ENCODE data around the gene JMJD8. TPM values are rescaled to one million over a fixed set of nuclear protein-coding genes. Genes with fewer than 3 reads are reported as not detected.

JMJD8 gene
- total RNA-seq, 4 donors from 2014 or later, result 41.8 to 90.5 (median 82.3) TPM

- intact Hi-C loops (cut with DNase I; ENCODE audit: low total_unique reads), result no loop called here
- H3K4me3 ChIP-seq (ENCODE audit: low read depth, poor library complexity, severe bottlenecking), result peak overlapping the region; percentile 86
- no peak for DNase-seq (ENCODE audit: low spot score in 2 of 2)
- 77 to 83% methylated on average over 24 of the region's 26 CpGs for WGBS, 2 donors
- TF ChIP-seq POLR2A (IDR thresholded peaks at IDR 0.05) (no peak), CTCF (IDR thresholded peaks at IDR 0.05) (no peak)
Observed at GRCh38 chr16:689175-689897, 5.2 kb upstream of the JMJD8 start.

- H3K4me3 ChIP-seq (ENCODE audit: low read depth, poor library complexity, severe bottlenecking), result no peak overlapping the region
- intact Hi-C loops (cut with DNase I; ENCODE audit: low total_unique reads), result no loop called here
- DNase-seq (ENCODE audit: low spot score in 2 of 2), result no peak
- 88 to 93% methylated on average over 19 of the region's 19 CpGs for WGBS, 2 donors
- TF ChIP-seq POLR2A (IDR thresholded peaks at IDR 0.05), result no peak
- no peak for TF ChIP-seq CTCF (IDR thresholded peaks at IDR 0.05)
Observed at GRCh38 chr16:687499-687898, 3.4 kb upstream of the JMJD8 start.

- 86 to 89% methylated on average over 39 to 48 of the region's 51 CpGs for WGBS, 2 donors
- no peak overlapping the region for H3K4me3 ChIP-seq (ENCODE audit: low read depth, poor library complexity, severe bottlenecking)
- DNase-seq (ENCODE audit: low spot score in 2 of 2), result no peak
- intact Hi-C loops (cut with DNase I; ENCODE audit: low total_unique reads), result no loop called here
- TF ChIP-seq POLR2A (IDR thresholded peaks at IDR 0.05), result no peak
- no peak for TF ChIP-seq CTCF (IDR thresholded peaks at IDR 0.05)
Observed at GRCh38 chr16:686459-687260, 2.5 kb upstream of the JMJD8 start.

- no peak overlapping the region for H3K4me3 ChIP-seq (ENCODE audit: low read depth, poor library complexity, severe bottlenecking)
- WGBS, 2 donors, result 48 to 70% methylated on average over 7 to 10 of the region's 10 CpGs
- intact Hi-C loops (cut with DNase I; ENCODE audit: low total_unique reads), result no loop called here
- TF ChIP-seq POLR2A (IDR thresholded peaks at IDR 0.05) (no peak), CTCF (IDR thresholded peaks at IDR 0.05) (no peak)
- no peak for DNase-seq (ENCODE audit: low spot score in 2 of 2)
Observed at GRCh38 chr16:685967-686366, 1.8 kb upstream of the JMJD8 start.

- intact Hi-C loops (cut with DNase I; ENCODE audit: low total_unique reads), result no loop called here
- DNase-seq (ENCODE audit: low spot score in 2 of 2), result no peak
- 78 to 84% methylated on average over 55 to 58 of the region's 61 CpGs for WGBS, 2 donors
- no peak for TF ChIP-seq POLR2A (IDR thresholded peaks at IDR 0.05)
- no peak for TF ChIP-seq CTCF (IDR thresholded peaks at IDR 0.05)
- H3K4me3 ChIP-seq (ENCODE audit: low read depth, poor library complexity, severe bottlenecking), result no peak overlapping the region
Observed at GRCh38 chr16:684961-685696, 995 bp upstream of the JMJD8 start.

Data from lower leg skin (tissue), 4 donors.